Astrocyte of the cerebellum (primary cell): ENCODE measurements around the gene LAMTOR5.

ENCODE experiments used
- DNase-seq: peaks from one replicate; pipeline ENCODE4 v3.0.0-alpha.2; 2011; ENCODE audit warnings: low read depth
- H3K4me3 ChIP-seq: 2 replicates; pipeline ENCODE4 v1.5.1; 2011; ENCODE audit warnings: mild to moderate bottlenecking, low read depth, low read length, moderate library complexity
- in situ Hi-C: cut with HindIII; loops from 2 replicates; pipeline ENCODE4 v1.10.0; 2017; ENCODE audit warnings: low sequenced_read_pairs
- TF ChIP-seq, protein P1 (sequence below): IDR thresholded peaks from 2 replicates; pipeline ENCODE4 v1.5.1; 2012; ENCODE audit warnings: low read length, low read depth, moderate library complexity, mild to moderate bottlenecking; ENCODE audit errors: missing control alignments

LAMTOR5 gene

DNA sequence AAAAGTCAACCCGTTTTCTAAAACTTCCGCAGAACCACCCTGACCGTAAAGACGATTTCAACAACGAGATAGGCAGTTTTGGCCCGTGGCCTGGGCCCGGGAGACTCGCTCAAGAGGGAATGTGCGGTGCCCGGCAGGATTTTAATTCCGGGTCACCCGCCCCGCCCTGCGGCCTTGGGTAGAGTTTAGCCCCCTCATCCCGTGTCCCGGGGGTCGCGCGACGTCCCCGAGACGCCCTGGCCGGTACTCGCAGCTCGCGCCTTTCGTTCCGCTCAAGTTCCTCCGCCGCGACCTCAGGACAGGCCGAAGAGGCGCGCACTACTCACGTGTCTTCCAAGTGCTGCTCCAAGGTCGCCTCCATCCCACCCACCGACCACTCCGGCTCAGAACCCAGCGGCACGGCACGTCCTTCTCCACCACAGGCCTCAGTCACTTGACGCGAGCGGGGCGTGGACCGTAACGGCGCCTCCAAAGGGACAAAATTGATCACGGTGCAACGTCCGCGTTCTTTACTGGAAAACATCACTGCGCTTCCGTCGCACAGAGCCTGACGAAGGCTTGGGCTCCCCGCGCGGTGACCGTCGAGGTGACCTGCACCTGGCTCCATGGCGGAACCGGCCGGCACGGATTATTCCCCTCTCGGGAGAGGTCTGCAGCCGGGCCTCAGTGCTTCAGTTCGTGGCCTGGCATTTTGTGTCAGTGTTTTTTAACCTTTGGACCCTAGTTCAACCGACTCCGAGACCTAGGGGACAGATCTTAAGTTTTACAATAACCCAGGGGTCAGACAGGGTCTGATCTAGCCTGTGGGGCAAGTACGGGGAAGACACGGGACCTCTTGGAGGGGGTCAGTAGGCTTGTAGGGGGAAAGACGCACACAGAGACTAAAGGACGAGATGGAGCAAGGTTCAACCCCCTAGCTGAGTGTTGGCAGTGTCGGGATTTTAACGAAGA lies at the start of gene LAMTOR5:
TSS of gene LAMTOR5 (minus strand) at position 435 of the 951 bp plus-strand sequence. CDS start at position 361, 74 bp downstream.
- H3K4me3 ChIP-seq, result peak within 1 kb of the TSS; percentile 79
- TF ChIP-seq, protein P1, sequence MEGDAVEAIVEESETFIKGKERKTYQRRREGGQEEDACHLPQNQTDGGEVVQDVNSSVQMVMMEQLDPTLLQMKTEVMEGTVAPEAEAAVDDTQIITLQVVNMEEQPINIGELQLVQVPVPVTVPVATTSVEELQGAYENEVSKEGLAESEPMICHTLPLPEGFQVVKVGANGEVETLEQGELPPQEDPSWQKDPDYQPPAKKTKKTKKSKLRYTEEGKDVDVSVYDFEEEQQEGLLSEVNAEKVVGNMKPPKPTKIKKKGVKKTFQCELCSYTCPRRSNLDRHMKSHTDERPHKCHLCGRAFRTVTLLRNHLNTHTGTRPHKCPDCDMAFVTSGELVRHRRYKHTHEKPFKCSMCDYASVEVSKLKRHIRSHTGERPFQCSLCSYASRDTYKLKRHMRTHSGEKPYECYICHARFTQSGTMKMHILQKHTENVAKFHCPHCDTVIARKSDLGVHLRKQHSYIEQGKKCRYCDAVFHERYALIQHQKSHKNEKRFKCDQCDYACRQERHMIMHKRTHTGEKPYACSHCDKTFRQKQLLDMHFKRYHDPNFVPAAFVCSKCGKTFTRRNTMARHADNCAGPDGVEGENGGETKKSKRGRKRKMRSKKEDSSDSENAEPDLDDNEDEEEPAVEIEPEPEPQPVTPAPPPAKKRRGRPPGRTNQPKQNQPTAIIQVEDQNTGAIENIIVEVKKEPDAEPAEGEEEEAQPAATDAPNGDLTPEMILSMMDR, result no peak
- peak; percentile 78 for DNase-seq
- in situ Hi-C loops, result no loop called here

GRCh38 chr1:110457206-110457605 lies 49.7 kb upstream of the LAMTOR5 start:
- no peak overlapping the region for H3K4me3 ChIP-seq
- no peak for DNase-seq
- in situ Hi-C loops, result no loop called here
- TF ChIP-seq, protein P1, result no peak

DNA sequence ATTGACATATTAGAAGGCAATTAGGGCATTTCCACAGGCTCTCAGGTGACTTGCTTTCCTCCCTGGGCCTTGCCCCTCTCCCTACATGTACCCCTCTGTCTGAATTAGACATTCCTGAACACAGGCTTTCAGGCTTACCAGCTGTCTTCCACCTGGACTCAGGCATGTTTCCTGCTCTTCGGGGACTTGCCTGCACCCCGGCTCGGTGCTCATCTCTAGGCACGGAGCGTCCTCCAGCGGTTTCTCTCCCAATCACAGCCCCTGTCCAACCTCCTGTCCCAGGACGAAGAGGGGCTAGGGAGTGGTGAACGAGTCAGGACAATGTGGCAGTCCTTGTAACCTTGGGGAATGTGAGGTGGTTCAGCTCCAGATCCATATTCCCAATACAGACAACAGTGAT lies 47.7 kb upstream of the LAMTOR5 start:
- no peak overlapping the region for H3K4me3 ChIP-seq
- DNase-seq, result no peak
- in situ Hi-C loops, result no loop called here
- TF ChIP-seq, protein P1, result no peak

- no peak for DNase-seq
- no peak overlapping the region for H3K4me3 ChIP-seq
- in situ Hi-C loops, result no loop called here
- TF ChIP-seq, protein P1, result no peak
Measured at GRCh38 chr1:110454328-110454727, 46.8 kb upstream of the LAMTOR5 start.

GRCh38 chr1:110453829-110454228 lies 46.3 kb upstream of the LAMTOR5 start:
- in situ Hi-C loops, result no loop called here
- DNase-seq, result no peak
- TF ChIP-seq, protein P1, result no peak
- no peak overlapping the region for H3K4me3 ChIP-seq

GRCh38 chr1:110452330-110452729 lies 44.8 kb upstream of the LAMTOR5 start:
- in situ Hi-C loops, result no loop called here

More at GRCh38 chr1:110452330-110452729, 44.8 kb upstream of the LAMTOR5 start:
- no peak overlapping the region for H3K4me3 ChIP-seq
- no peak for DNase-seq
- TF ChIP-seq, protein P1, result no peak
